Left lung (tissue), 10 donors: ENCODE results near the gene TMEM51. TPM values are rescaled to one million over a fixed set of nuclear protein-coding genes. Genes with fewer than 3 reads are reported as not detected.

Experiments
- ATAC-seq: fragments of 200-7000 bp; cut with Tn5 transposase; one replicate; pipeline ENCODE4 v1.9.1; 2020; ENCODE audit warnings: moderate library complexity
- DNase-seq, 4 donors: peaks; one replicate each; pipeline ENCODE4 v3.0.0-alpha.2; 2013 to 2020
- H3K27ac ChIP-seq, 2 donors: fragments of 200-600 bp; sonication (generic) in 1 of 2; one replicate each; pipeline versions ENCODE4 v1.5.0 to v1.8.0; 2020 to 2021
- H3K27me3 ChIP-seq, 2 donors: fragments of 200-600 bp; sonication (generic) in 1 of 2; one replicate each; pipeline versions ENCODE4 v1.5.0 to v1.8.0; 2020 to 2021
- H3K36me3 ChIP-seq, 2 donors: fragments of 200-600 bp; sonication (generic) in 1 of 2; one replicate each; pipeline versions ENCODE4 v1.5.0 to v1.8.0; 2020 to 2021
- H3K4me1 ChIP-seq, 2 donors: fragments of 200-600 bp; one replicate each; pipeline ENCODE4 v1.8.0; 2021
- H3K4me3 ChIP-seq, 2 donors: fragments of 200-600 bp; sonication (generic) in 1 of 2; one replicate each; pipeline versions ENCODE4 v1.5.0 to v1.8.0; 2020 to 2021; ENCODE audit warnings: mild to moderate bottlenecking in 1 of 2
- H3K9me3 ChIP-seq, 2 donors: fragments of 200-600 bp; sonication (generic) in 1 of 2; one replicate each; pipeline versions ENCODE4 v1.5.0 to v1.8.0; 2020 to 2021
- intact Hi-C, 2 donors: fragments of 100-400 bp; cut with DNase I; formaldehyde crosslinking; loops; one replicate each; pipeline versions ENCODE4 v1.11.2 to v1.14.2; 2022
- polyA plus RNA-seq, 6 donors: library from polyadenylated mRNA; unstranded; fragments of 120-200 nt; gene quantifications; one replicate each; pipeline ENCODE4 v1.2.1, GENCODE V29; 2013; ENCODE audit not compliant: insufficient read length in 6 of 6
- total RNA-seq, 2 donors: library from RNA; stranded (reverse); fragmentation: NEBNext Ultra II Directional; extraction: Animal tissue kit (Norgen Biotek cat#: 25700); gene quantifications; one replicate each; pipeline ENCODE4 v1.2.1, GENCODE V29; 2021
- TF ChIP-seq, protein P1 (sequence below), 2 donors: fragments of 200-600 bp; sonication (generic) in 1 of 2; IDR thresholded peaks; one replicate each; pipeline versions ENCODE4 v1.5.0 to v1.8.0; 2021; ENCODE audit warnings: antibody characterized with exemption in 2 of 2
- donor health status: DM: no; HTN: yes; CAD: no.
- donor health status: DM: no; HTN: no; CAD: no.

The TMEM51 gene
- total and polyA plus RNA-seq, 8 donors = 10.6 to 17.9 (median 15.7) TPM

GRCh38 chr1:15180189-15180588 lies 26.6 kb downstream of the TMEM51 start:
- H3K4me3 ChIP-seq = no peak overlapping the region
- TF ChIP-seq, protein P1, sequence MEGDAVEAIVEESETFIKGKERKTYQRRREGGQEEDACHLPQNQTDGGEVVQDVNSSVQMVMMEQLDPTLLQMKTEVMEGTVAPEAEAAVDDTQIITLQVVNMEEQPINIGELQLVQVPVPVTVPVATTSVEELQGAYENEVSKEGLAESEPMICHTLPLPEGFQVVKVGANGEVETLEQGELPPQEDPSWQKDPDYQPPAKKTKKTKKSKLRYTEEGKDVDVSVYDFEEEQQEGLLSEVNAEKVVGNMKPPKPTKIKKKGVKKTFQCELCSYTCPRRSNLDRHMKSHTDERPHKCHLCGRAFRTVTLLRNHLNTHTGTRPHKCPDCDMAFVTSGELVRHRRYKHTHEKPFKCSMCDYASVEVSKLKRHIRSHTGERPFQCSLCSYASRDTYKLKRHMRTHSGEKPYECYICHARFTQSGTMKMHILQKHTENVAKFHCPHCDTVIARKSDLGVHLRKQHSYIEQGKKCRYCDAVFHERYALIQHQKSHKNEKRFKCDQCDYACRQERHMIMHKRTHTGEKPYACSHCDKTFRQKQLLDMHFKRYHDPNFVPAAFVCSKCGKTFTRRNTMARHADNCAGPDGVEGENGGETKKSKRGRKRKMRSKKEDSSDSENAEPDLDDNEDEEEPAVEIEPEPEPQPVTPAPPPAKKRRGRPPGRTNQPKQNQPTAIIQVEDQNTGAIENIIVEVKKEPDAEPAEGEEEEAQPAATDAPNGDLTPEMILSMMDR (IDR thresholded peaks at IDR 0.05) = no peak
- peaks cover 13 to 38% of the 10 kb centered on the region in 2 donors for H3K4me1 ChIP-seq
- H3K27me3 ChIP-seq = no peaks in the 10 kb centered on the region
- no peaks in the 10 kb centered on the region for H3K36me3 ChIP-seq
- intact Hi-C loops = no loop called here
- peak overlapping the region in 1 of 2 donors; percentile 55 for H3K27ac ChIP-seq
- DNase-seq (no peak), ATAC-seq (no peak)
- H3K9me3 ChIP-seq = no peaks in the 10 kb centered on the region

GRCh38 chr1:15180945-15181523 lies 27.5 kb downstream of the TMEM51 start:
- H3K36me3 ChIP-seq = no peaks in the 10 kb centered on the region
- H3K27me3 ChIP-seq = no peaks in the 10 kb centered on the region
- TF ChIP-seq, protein P1 (IDR thresholded peaks at IDR 0.05) = no peak
- H3K4me1 ChIP-seq = peaks cover 13 to 38% of the 10 kb centered on the region in 2 donors
- H3K4me3 ChIP-seq = no peak overlapping the region
- H3K9me3 ChIP-seq = no peaks in the 10 kb centered on the region
- H3K27ac ChIP-seq = no peak overlapping the region
- ATAC-seq (no peak), DNase-seq (no peak)
- intact Hi-C loops = no loop called here

GRCh38 chr1:15181564-15181963 lies 28.0 kb downstream of the TMEM51 start:
- no peaks in the 10 kb centered on the region for H3K27me3 ChIP-seq
- no peak overlapping the region for H3K27ac ChIP-seq
- no peaks in the 10 kb centered on the region for H3K36me3 ChIP-seq
- H3K9me3 ChIP-seq = no peaks in the 10 kb centered on the region
- ATAC-seq (no peak), DNase-seq (no peak)
- TF ChIP-seq, protein P1 (IDR thresholded peaks at IDR 0.05) = no peak
- H3K4me3 ChIP-seq = no peak overlapping the region
- intact Hi-C loops = no loop called here
- H3K4me1 ChIP-seq = peaks cover 13 to 40% of the 10 kb centered on the region in 2 donors

DNA sequence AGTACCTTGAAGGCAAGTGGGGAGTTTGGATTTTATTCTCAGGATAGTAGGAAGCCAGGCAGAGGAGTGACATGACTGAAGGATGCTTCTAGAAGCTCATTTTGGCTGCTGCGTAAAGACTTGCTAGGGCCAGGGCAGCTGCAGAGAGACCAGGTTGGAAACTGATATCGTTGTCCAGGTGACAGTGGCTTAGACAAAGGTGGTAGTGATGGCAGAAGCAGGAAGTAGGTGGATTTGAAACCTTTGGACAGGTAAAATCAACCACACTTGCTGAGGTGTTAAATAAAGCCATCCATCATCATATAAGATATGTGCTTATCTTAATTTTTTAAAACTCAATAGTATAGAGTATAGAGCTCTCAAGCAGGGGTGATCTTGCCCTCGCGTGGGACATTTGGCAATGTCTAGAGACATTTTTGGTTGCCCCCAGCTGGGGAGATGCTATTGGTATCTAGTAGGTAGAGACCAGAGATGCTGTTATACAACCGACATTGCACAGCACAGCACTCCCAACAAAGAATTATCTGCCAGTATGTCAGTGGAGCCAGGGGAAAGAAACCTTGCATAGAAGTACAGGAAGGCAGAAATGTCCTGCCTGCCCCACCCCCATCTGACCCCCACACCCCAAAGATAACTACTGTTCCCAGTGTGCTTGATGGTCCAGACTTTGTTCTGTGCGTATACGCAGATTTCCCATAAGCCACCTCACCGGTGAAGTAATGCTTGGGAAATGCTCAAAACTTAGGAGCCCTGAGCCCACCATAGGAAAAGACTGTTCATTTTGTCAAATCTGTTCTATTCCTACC lies 31.1 kb downstream of the TMEM51 start:
- no peak overlapping the region for H3K4me3 ChIP-seq
- H3K27ac ChIP-seq = no peak overlapping the region
- H3K27me3 ChIP-seq = no peaks in the 10 kb centered on the region
- H3K9me3 ChIP-seq = no peaks in the 10 kb centered on the region
- DNase-seq (no peak), ATAC-seq (no peak)
- peaks cover 0 to 41% of the 10 kb centered on the region in 2 donors for H3K4me1 ChIP-seq
- TF ChIP-seq, protein P1 (IDR thresholded peaks at IDR 0.05) = no peak
- H3K36me3 ChIP-seq = no peaks in the 10 kb centered on the region
- intact Hi-C loops = no loop called here

GRCh38 chr1:15185617-15186016 lies 32.1 kb downstream of the TMEM51 start:
- ATAC-seq (no peak), DNase-seq (no peak)
- TF ChIP-seq, protein P1 (IDR thresholded peaks at IDR 0.05) = no peak
- H3K36me3 ChIP-seq = no peaks in the 10 kb centered on the region
- intact Hi-C loops = no loop called here
- peaks cover 0 to 37% of the 10 kb centered on the region in 2 donors for H3K4me1 ChIP-seq
- H3K4me3 ChIP-seq = no peak overlapping the region
- no peaks in the 10 kb centered on the region for H3K27me3 ChIP-seq
- H3K27ac ChIP-seq = no peak overlapping the region
- no peaks in the 10 kb centered on the region for H3K9me3 ChIP-seq
